ENCODE data around the gene VAV2. TPM values are rescaled to one million over a fixed set of nuclear protein-coding genes. Genes with fewer than 3 reads are reported as not detected.

Gene VAV2
- total and polyA plus RNA-seq, 8 donors: 25.3 to 44.1 (median 35.5) TPM

DNA sequence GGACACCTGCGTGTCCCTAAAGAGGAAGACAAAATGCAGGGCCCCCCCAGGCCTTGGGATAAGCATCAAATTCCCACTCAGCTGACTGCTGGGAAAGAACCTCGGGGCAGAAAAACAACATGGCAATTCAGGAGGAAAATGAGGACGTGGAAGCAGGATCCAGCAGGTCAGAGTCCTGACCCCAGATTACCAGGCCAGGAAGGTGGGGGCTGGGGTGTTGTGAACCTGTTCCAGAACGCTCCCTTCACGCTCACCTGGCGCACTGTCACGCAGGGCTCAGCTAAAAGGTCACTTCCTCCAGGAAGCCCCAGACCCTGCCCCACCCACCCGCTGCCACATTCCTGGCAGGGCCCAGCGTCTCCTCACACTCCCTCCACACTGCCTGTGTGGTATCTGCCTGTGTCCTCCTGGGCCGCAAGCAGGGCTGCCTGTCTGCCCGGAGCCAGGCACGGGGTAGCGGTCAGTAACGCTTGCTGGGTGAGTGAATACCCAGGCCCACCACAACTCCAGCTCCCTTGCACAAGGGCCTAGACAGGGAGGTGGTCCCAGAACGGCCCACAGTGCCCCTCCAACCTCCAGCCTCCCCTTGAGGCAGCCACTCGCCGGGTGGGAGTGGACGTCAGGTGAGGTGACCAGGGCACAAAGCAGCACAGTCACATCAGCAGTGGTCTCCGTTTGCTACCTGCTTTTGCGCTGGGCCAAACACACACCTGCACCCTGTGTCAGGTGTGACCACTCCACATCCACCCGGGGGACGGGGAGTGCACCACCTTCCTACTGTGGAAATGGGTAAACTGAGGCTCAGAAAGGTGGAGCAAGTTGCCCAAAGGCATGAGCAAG, 18.1 kb downstream of the VAV2 start:
- H3K4me1 ChIP-seq: peaks cover 5 to 10% of the 10 kb centered on the region in 2 donors
- DNase-seq: peak in 1 of 4 donors; percentile 60
- TF ChIP-seq, protein P1, sequence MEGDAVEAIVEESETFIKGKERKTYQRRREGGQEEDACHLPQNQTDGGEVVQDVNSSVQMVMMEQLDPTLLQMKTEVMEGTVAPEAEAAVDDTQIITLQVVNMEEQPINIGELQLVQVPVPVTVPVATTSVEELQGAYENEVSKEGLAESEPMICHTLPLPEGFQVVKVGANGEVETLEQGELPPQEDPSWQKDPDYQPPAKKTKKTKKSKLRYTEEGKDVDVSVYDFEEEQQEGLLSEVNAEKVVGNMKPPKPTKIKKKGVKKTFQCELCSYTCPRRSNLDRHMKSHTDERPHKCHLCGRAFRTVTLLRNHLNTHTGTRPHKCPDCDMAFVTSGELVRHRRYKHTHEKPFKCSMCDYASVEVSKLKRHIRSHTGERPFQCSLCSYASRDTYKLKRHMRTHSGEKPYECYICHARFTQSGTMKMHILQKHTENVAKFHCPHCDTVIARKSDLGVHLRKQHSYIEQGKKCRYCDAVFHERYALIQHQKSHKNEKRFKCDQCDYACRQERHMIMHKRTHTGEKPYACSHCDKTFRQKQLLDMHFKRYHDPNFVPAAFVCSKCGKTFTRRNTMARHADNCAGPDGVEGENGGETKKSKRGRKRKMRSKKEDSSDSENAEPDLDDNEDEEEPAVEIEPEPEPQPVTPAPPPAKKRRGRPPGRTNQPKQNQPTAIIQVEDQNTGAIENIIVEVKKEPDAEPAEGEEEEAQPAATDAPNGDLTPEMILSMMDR (IDR thresholded peaks at IDR 0.05): no peak

DNA sequence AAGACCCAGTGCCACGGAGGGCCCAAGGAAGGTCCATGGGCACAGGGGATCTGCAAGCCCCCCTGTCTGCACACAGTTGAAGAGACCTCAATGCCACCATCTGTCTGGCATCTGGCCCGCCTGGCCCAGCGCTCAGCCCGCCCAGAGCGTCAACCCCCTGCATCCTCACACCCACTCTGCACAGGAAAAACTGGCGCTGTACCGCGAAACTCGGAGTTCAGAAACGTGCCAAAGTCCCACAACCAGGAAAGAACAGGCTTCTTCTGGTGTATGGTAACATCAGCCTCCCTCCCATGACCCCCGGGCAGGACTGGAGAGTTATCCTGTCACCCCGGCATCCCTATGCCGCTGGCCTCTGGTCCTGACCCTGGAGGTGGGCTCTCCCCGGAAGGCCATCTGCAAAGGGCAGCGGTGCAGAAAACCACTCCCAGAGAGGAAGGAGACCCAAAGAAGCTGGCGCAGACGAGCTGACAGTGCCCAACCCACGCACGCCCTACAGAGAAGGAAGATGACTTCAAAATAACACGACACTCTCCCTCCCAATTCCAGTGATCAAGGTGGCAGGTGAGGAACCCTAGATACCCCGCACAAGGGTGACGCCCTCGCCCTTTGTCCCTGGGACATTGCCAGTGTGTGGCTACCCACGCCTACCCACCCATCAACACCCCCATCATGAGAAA, 18.9 kb downstream of the VAV2 start:
- Histone ChIP-seq H3K27ac (no peak overlapping the region), H3K9me3 (no peaks in the 10 kb centered on the region), H3K4me3 (no peak overlapping the region), H3K36me3 (no peaks in the 10 kb centered on the region), H3K27me3 (no peaks in the 10 kb centered on the region), H3K4me1 (peaks cover 0 to 8% of the 10 kb centered on the region in 2 donors)
- intact Hi-C loops (cut with DNase I): no loop called here
- ATAC-seq: no peak
- TF ChIP-seq, protein P1 (IDR thresholded peaks at IDR 0.05): no peak
- peak in 1 of 4 donors; percentile 58 for DNase-seq

More for the DNA sequence above, 18.1 kb downstream of the VAV2 start:
- Histone ChIP-seq H3K9me3 (no peaks in the 10 kb centered on the region), H3K4me3 (no peak overlapping the region), H3K27ac (no peak overlapping the region), H3K27me3 (no peaks in the 10 kb centered on the region), H3K36me3 (no peaks in the 10 kb centered on the region)
- no peak for ATAC-seq
- intact Hi-C loops (cut with DNase I): no loop called here

GRCh38 chr9:133971981-133972941, 19.9 kb downstream of the VAV2 start:
- TF ChIP-seq, protein P1 (IDR thresholded peaks at IDR 0.05): no peak
- Histone ChIP-seq H3K4me1 (peaks cover 0 to 6% of the 10 kb centered on the region in 2 donors), H3K4me3 (no peak overlapping the region), H3K9me3 (no peaks in the 10 kb centered on the region), H3K36me3 (no peaks in the 10 kb centered on the region), H3K27ac (no peak overlapping the region), H3K27me3 (no peaks in the 10 kb centered on the region)
- intact Hi-C loops (cut with DNase I): no loop called here
- no peak for ATAC-seq
- peak in 1 of 4 donors; percentile 49 for DNase-seq

- TF ChIP-seq, protein P1 (IDR thresholded peaks at IDR 0.05): no peak
- Histone ChIP-seq H3K4me3 (no peak overlapping the region), H3K27me3 (no peaks in the 10 kb centered on the region), H3K27ac (no peak overlapping the region), H3K4me1 (peaks cover 0 to 9% of the 10 kb centered on the region in 2 donors), H3K36me3 (no peaks in the 10 kb centered on the region), H3K9me3 (no peaks in the 10 kb centered on the region)
- intact Hi-C loops (cut with DNase I): no loop called here
- no peak for ATAC-seq
- DNase-seq: peak in 1 of 4 donors; percentile 50
These were observed 20.8 kb downstream of the VAV2 start for GRCh38 chr9:133971121-133971951.

All from left lung (tissue), 10 donors.